MV-4-11 (cell line): ENCODE measurements around the gene CALN1.
"Not testable (repeated sequence)": the region's sequence is repeated elsewhere in the genome, so short reads cannot be mapped to it uniquely, and the experiment has no call there.

Source experiments
- DNase-seq: peaks from one replicate; lab custom pipeline; 2025; lab: John Stamatoyannopoulos, UW

Gene CALN1

GRCh38 chr7:72412121-72412618, at the start of gene CALN1:
TSS of gene CALN1 (minus strand) at chr7:72412338.
- not testable (repeated sequence) for DNase-seq

- no peak for DNase-seq
These were observed 41.3 kb upstream of the CALN1 start for GRCh38 chr7:72453471-72453870.

- DNase-seq = no peak
These were observed 35.5 kb upstream of the CALN1 start for GRCh38 chr7:72447465-72448204.

- no peak for DNase-seq
These were observed 34.7 kb upstream of the CALN1 start for GRCh38 chr7:72446591-72447462.

- DNase-seq = no peak
These were observed 34.0 kb upstream of the CALN1 start for GRCh38 chr7:72446131-72446530.

- no peak for DNase-seq
These were observed 33.4 kb upstream of the CALN1 start for GRCh38 chr7:72445580-72445979.

- peak; percentile 55 for DNase-seq
These were observed 32.9 kb upstream of the CALN1 start for GRCh38 chr7:72445075-72445474.

- peak; percentile 68 for DNase-seq
These were observed 32.1 kb upstream of the CALN1 start for GRCh38 chr7:72444026-72444776.

- DNase-seq = no peak
These were observed 29.7 kb upstream of the CALN1 start for GRCh38 chr7:72441791-72442190.

GRCh38 chr7:72438491-72438890, 26.4 kb upstream of the CALN1 start:
- DNase-seq = no peak

- no peak for DNase-seq
These were observed 25.5 kb upstream of the CALN1 start for GRCh38 chr7:72437610-72438009.

- no peak for DNase-seq
These were observed 25.0 kb upstream of the CALN1 start for GRCh38 chr7:72437061-72437585.

- DNase-seq = no peak
These were observed 23.9 kb upstream of the CALN1 start for GRCh38 chr7:72435925-72436480.

- DNase-seq = no peak
These were observed 23.2 kb upstream of the CALN1 start for GRCh38 chr7:72435366-72435765.

- no peak for DNase-seq
These were observed 18.4 kb upstream of the CALN1 start for GRCh38 chr7:72430531-72430930.

GRCh38 chr7:72429316-72429715, 17.2 kb upstream of the CALN1 start:
- DNase-seq = no peak

GRCh38 chr7:72416846-72417245, 4.7 kb upstream of the CALN1 start:
- DNase-seq = no peak

GRCh38 chr7:72415586-72415985, 3.4 kb upstream of the CALN1 start:
- no peak for DNase-seq

GRCh38 chr7:72413886-72414285, 1.7 kb upstream of the CALN1 start:
- DNase-seq = no peak

- no peak for DNase-seq
These were observed 1.2 kb upstream of the CALN1 start for GRCh38 chr7:72413290-72413689.

- no peak for DNase-seq
These were observed 719 bp downstream of the CALN1 start for GRCh38 chr7:72411419-72411818.

- no peak for DNase-seq
These were observed 2.5 kb downstream of the CALN1 start for GRCh38 chr7:72409638-72410015.
